ENCODE measurements around the gene TRIM44. TPM values are rescaled to one million over a fixed set of nuclear protein-coding genes. Genes with fewer than 3 reads are reported as not detected.

TRIM44 gene
- polyA plus RNA-seq, 6 donors from 2014 or later: 37.2 to 69.6 (median 59.6) TPM

DNA sequence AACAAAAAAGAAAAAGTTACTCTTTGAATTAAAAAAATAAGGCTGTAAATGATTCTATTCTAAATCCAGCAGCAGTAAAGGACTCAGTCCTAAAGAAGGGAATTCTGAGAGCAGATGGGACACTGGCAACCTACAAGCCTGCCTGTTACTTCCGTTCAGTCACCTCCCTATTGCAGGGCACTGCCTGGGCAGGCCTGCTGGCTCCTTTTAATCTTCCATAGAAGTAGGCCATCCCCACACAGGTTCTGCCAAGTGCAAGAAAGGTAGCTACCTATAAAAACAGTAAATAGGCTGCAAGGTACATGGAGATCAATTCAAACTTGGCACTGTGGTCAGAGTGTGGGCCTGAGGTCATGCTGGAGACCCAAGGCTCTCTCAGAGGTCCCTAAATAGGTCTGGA, 136.4 kb downstream of the TRIM44 start:
- peak overlapping the region in 2 of 6 donors; percentile 22 to 66 for H3K27ac Mint-ChIP-seq
- no peak for ATAC-seq (ENCODE audit: low read depth in 2 of 2)
- H3K9me3 Mint-ChIP-seq: peaks cover 0 to 8% (median 0%) of the 10 kb centered on the region in 7 donors
- H3K4me1 Mint-ChIP-seq: peaks cover 39 to 48% (median 45%) of the 10 kb centered on the region in 3 donors
- H3K27me3 Mint-ChIP-seq: no peaks in the 10 kb centered on the region
- H3K4me3 Mint-ChIP-seq: no peak overlapping the region
- DNase-seq: no peak
- H3K36me3 Mint-ChIP-seq: peaks cover 8 to 19% of the 10 kb centered on the region in 2 donors

- peak overlapping the region in 3 of 6 donors; percentile 5 to 66 (median 26) for H3K27ac Mint-ChIP-seq
- peaks cover 8 to 19% of the 10 kb centered on the region in 2 donors for H3K36me3 Mint-ChIP-seq
- peaks cover 39 to 46% (median 45%) of the 10 kb centered on the region in 3 donors for H3K4me1 Mint-ChIP-seq
- no peaks in the 10 kb centered on the region for H3K27me3 Mint-ChIP-seq
- peak overlapping the region in 2 of 8 donors; percentile 7 to 25 for H3K4me3 Mint-ChIP-seq
- DNase-seq (no peak), ATAC-seq (ENCODE audit: low read depth in 2 of 2) (no peak)
- H3K9me3 Mint-ChIP-seq: peaks cover 0 to 8% (median 0%) of the 10 kb centered on the region in 7 donors
Measured at GRCh38 chr11:35799655-35800054, 137.1 kb downstream of the TRIM44 start.

DNA sequence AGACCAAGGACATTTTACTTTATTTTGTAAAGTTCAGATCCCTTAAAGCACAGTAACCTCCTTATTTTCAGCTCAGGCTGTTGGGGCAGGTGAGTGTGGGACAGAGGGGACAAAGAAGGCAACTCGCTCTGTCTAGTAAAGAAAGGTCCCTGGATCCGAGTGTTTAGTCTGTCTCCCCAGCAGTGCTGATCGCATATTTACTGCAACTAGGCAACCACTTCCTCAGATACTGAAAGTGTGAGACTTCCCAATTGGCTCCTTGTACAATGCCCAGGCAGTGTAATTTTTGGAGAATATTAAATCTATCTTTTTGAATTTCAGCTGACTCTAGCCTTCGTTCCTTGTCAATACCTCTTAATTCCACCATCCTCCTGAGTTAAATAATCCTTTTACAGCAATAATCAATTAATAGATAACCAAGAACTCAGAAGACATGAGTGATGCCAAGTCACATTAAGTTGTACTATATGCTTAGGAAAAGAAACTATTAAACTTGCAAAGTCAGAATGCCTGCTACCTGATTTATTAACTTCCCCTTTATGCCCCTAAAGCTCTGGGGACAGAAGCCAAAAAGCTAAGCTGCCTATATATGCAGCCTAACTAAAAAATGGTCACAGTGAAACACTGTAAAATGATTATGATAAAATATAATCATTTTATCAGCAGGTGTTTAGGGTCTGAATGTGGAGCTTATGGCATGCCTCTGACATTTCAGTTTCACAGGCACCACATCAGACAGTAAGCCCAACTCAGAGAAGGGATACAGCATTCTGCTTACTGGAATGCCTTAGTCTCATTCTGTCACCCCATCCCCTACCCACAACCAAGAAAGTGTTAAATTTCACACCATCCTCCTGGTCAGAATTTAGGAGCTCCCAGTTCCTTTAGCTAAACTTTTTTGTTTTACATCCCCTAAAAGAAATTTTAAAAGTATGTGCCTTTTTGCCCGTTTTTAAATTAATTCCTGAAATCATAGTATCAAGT, 138.7 kb downstream of the TRIM44 start:
- H3K27ac Mint-ChIP-seq: peak overlapping the region; percentile 72 to 89 (median 87)
- H3K9me3 Mint-ChIP-seq: peaks cover 0 to 8% (median 0%) of the 10 kb centered on the region in 7 donors
- peak; percentile 93 to 94 for ATAC-seq (ENCODE audit: low read depth in 2 of 2)
- peaks cover 8 to 16% of the 10 kb centered on the region in 2 donors for H3K36me3 Mint-ChIP-seq
- no peaks in the 10 kb centered on the region for H3K27me3 Mint-ChIP-seq
- DNase-seq: peak; percentile 20
- peak overlapping the region in 5 of 8 donors; percentile 22 to 71 (median 42) for H3K4me3 Mint-ChIP-seq
- H3K4me1 Mint-ChIP-seq: peaks cover 28 to 39% (median 36%) of the 10 kb centered on the region in 3 donors

GRCh38 chr11:35802221-35802620, 139.6 kb downstream of the TRIM44 start:
- H3K27me3 Mint-ChIP-seq: no peaks in the 10 kb centered on the region
- H3K9me3 Mint-ChIP-seq: peaks cover 0 to 8% (median 0%) of the 10 kb centered on the region in 7 donors
- no peak for ATAC-seq (ENCODE audit: low read depth in 2 of 2)
- peaks cover 27 to 37% (median 28%) of the 10 kb centered on the region in 3 donors for H3K4me1 Mint-ChIP-seq
- H3K4me3 Mint-ChIP-seq: no peak overlapping the region
- DNase-seq: no peak
- H3K27ac Mint-ChIP-seq: peak overlapping the region in 2 of 6 donors; percentile 3 to 47
- H3K36me3 Mint-ChIP-seq: peaks cover 18 to 26% of the 10 kb centered on the region in 2 donors

- Mint-ChIP-seq H3K27ac (no peak overlapping the region), H3K9me3 (peaks cover 0 to 8% (median 0%) of the 10 kb centered on the region in 7 donors), H3K4me1 (peaks cover 27 to 34% (median 28%) of the 10 kb centered on the region in 3 donors), H3K4me3 (no peak overlapping the region), H3K36me3 (peaks cover 20 to 30% of the 10 kb centered on the region in 2 donors), H3K27me3 (no peaks in the 10 kb centered on the region)
- DNase-seq: no peak
- ATAC-seq (ENCODE audit: low read depth in 2 of 2): no peak
Measured at GRCh38 chr11:35802672-35803071, 140.1 kb downstream of the TRIM44 start.

- Mint-ChIP-seq H3K9me3 (peaks cover 0 to 8% (median 0%) of the 10 kb centered on the region in 7 donors), H3K36me3 (peaks cover 20 to 30% of the 10 kb centered on the region in 2 donors)
- DNase-seq: no peak
Measured at GRCh38 chr11:35803115-35803514, 140.5 kb downstream of the TRIM44 start.

GRCh38 chr11:35804451-35805040, 142.0 kb downstream of the TRIM44 start:
- DNase-seq (no peak), ATAC-seq (ENCODE audit: low read depth in 2 of 2) (no peak)
- peaks cover 0 to 6% (median 0%) of the 10 kb centered on the region in 7 donors for H3K9me3 Mint-ChIP-seq
- no peak overlapping the region for H3K4me3 Mint-ChIP-seq
- no peak overlapping the region for H3K27ac Mint-ChIP-seq
- H3K4me1 Mint-ChIP-seq: peaks cover 18 to 24% (median 19%) of the 10 kb centered on the region in 3 donors
- peaks cover 23 to 25% of the 10 kb centered on the region in 2 donors for H3K36me3 Mint-ChIP-seq
- no peaks in the 10 kb centered on the region for H3K27me3 Mint-ChIP-seq

More at GRCh38 chr11:35803115-35803514, 140.5 kb downstream of the TRIM44 start:
- Mint-ChIP-seq H3K4me3 (no peak overlapping the region), H3K27me3 (no peaks in the 10 kb centered on the region), H3K4me1 (peaks cover 24 to 31% (median 27%) of the 10 kb centered on the region in 3 donors), H3K27ac (no peak overlapping the region)
- ATAC-seq (ENCODE audit: low read depth in 2 of 2): no peak

DNA sequence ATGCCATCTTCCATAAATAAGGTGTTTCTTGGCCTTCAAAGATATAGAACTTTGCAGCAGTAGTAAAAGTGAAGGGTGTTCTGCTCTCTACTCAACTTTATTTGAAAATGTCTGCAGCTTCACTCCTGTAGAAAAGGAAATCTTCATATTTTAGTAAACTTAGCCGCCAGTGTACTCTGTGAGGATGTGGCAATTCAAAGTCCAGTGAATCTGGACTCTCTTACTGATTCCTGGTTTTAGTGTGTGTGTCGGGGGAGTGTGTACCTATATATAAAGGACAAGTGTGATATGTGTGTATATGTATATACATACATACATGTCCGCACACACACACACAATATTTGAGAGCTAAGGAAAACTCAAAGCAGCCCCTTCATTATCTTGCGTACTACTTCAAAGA, 147.0 kb downstream of the TRIM44 start:
- Mint-ChIP-seq H3K27me3 (no peaks in the 10 kb centered on the region), H3K4me1 (peaks cover 3 to 10% (median 4%) of the 10 kb centered on the region in 3 donors), H3K36me3 (peaks cover 19 to 23% of the 10 kb centered on the region in 2 donors), H3K9me3 (no peaks in the 10 kb centered on the region), H3K27ac (no peak overlapping the region), H3K4me3 (no peak overlapping the region)
- DNase-seq (no peak), ATAC-seq (ENCODE audit: low read depth in 2 of 2) (no peak)

GRCh38 chr11:35810045-35810645, 147.6 kb downstream of the TRIM44 start:
- Mint-ChIP-seq H3K36me3 (peaks cover 19 to 25% of the 10 kb centered on the region in 2 donors), H3K4me3 (no peak overlapping the region), H3K4me1 (peaks cover 3 to 10% (median 4%) of the 10 kb centered on the region in 3 donors), H3K27ac (peak overlapping the region in 2 of 6 donors; percentile 5 to 34), H3K27me3 (no peaks in the 10 kb centered on the region), H3K9me3 (no peaks in the 10 kb centered on the region)
- no peak for ATAC-seq (ENCODE audit: low read depth in 2 of 2)
- no peak for DNase-seq

DNA sequence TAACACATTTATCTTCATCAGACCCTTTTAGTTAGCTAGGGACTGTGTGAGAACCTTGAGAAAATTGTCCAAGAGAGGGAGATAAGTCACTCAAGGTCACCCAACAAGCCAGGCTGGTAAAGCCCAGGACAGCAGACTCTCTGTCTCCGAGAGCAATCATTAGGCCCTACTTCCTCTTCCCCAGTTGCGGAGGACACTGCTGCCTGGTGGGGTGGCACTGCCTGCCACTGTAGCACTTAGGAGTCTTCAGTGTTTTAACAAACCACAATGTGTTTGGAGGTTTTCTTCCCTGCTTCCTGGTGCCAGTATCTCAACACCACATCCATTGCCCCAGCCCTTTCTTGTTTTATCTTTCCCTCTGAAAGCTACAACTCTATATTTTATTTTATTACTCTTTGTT, 149.2 kb downstream of the TRIM44 start:
- H3K36me3 Mint-ChIP-seq: peaks cover 8 to 28% of the 10 kb centered on the region in 2 donors
- H3K27me3 Mint-ChIP-seq: no peaks in the 10 kb centered on the region
- ATAC-seq (ENCODE audit: low read depth in 2 of 2): peak in 1 of 2 donors; percentile 50
- no peaks in the 10 kb centered on the region for H3K9me3 Mint-ChIP-seq
- peaks cover 0 to 10% (median 4%) of the 10 kb centered on the region in 3 donors for H3K4me1 Mint-ChIP-seq
- no peak overlapping the region for H3K4me3 Mint-ChIP-seq
- DNase-seq: no peak
- peak overlapping the region in 3 of 6 donors; percentile 35 to 82 (median 65) for H3K27ac Mint-ChIP-seq

DNA sequence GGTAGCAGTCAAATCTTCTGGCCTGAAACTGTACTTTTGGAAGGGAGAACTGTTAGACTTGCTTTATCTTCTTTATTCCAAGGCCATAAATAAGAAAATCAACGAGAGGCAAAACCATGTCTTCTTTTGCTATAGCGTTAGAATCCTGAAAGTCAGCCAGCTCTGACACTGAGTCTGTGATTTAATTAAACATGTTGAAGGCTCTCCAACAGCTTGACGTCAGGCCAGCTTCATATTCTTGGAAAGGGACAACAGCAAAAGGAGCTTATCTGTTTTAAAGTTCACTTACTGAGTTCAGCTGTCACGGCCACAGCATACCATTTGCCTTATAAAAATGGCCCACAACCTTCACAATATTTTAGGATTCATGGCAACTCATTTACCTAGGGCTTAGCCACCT, 150.3 kb downstream of the TRIM44 start:
- Mint-ChIP-seq H3K4me1 (peaks cover 0 to 10% (median 4%) of the 10 kb centered on the region in 3 donors), H3K4me3 (no peak overlapping the region), H3K27ac (no peak overlapping the region), H3K36me3 (peaks cover 0 to 26% of the 10 kb centered on the region in 2 donors), H3K9me3 (no peaks in the 10 kb centered on the region), H3K27me3 (no peaks in the 10 kb centered on the region)
- ATAC-seq (ENCODE audit: low read depth in 2 of 2) (no peak), DNase-seq (no peak)

- no peak for ATAC-seq (ENCODE audit: low read depth in 2 of 2)
- H3K36me3 Mint-ChIP-seq: peaks cover 0 to 23% of the 10 kb centered on the region in 2 donors
Measured at GRCh38 chr11:35814081-35814695, 151.6 kb downstream of the TRIM44 start.

More at GRCh38 chr11:35814081-35814695, 151.6 kb downstream of the TRIM44 start:
- DNase-seq: no peak
- no peak overlapping the region for H3K4me3 Mint-ChIP-seq
- H3K27ac Mint-ChIP-seq: no peak overlapping the region
- H3K4me1 Mint-ChIP-seq: peaks cover 0 to 10% (median 4%) of the 10 kb centered on the region in 3 donors
- H3K9me3 Mint-ChIP-seq: no peaks in the 10 kb centered on the region
- H3K27me3 Mint-ChIP-seq: no peaks in the 10 kb centered on the region

Data from naive B cell (primary cell).